Fibroblast of mammary gland (primary cell): Measurements from ENCODE around the gene MIF4GD.

Experiments used
- DNase-seq: peaks from one replicate; pipeline ENCODE4 v3.0.0-alpha.2; 2010; ENCODE audit warnings: low read depth
- H3K4me3 ChIP-seq: 2 replicates; pipeline ENCODE4 v1.5.1; 2011; ENCODE audit warnings: low read depth, mild to moderate bottlenecking, low read length, moderate library complexity; ENCODE audit not compliant: control insufficient read depth
- TF ChIP-seq, protein P1 (sequence below): conservative IDR thresholded peaks from 2 replicates; pipeline ENCODE4 v1.5.1; 2011; ENCODE audit warnings: low read depth, low read length, inconsistent platforms; ENCODE audit not compliant: control insufficient read depth, insufficient read depth

The MIF4GD gene

DNA sequence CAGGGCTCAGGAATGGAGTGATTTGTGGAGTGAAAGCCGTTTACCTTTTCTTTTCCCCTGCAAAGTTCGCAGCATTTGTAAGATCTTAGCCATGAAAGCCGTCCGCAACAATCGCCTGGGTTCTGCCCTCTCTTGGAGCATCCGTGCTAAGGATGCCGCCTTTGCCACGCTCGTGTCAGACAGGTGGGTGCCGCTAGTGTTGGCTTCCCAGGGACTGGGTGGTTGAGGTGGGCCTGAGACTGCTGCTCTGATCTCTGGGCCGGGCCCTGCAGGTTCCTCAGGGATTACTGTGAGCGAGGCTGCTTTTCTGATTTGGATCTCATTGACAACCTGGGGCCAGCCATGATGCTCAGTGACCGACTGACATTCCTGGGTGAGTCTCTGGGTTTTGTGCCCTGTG is 38.2 kb downstream of the MIF4GD start:
- TF ChIP-seq, protein P1, sequence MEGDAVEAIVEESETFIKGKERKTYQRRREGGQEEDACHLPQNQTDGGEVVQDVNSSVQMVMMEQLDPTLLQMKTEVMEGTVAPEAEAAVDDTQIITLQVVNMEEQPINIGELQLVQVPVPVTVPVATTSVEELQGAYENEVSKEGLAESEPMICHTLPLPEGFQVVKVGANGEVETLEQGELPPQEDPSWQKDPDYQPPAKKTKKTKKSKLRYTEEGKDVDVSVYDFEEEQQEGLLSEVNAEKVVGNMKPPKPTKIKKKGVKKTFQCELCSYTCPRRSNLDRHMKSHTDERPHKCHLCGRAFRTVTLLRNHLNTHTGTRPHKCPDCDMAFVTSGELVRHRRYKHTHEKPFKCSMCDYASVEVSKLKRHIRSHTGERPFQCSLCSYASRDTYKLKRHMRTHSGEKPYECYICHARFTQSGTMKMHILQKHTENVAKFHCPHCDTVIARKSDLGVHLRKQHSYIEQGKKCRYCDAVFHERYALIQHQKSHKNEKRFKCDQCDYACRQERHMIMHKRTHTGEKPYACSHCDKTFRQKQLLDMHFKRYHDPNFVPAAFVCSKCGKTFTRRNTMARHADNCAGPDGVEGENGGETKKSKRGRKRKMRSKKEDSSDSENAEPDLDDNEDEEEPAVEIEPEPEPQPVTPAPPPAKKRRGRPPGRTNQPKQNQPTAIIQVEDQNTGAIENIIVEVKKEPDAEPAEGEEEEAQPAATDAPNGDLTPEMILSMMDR, result no peak
- DNase-seq, result no peak
- no peak overlapping the region for H3K4me3 ChIP-seq

DNA sequence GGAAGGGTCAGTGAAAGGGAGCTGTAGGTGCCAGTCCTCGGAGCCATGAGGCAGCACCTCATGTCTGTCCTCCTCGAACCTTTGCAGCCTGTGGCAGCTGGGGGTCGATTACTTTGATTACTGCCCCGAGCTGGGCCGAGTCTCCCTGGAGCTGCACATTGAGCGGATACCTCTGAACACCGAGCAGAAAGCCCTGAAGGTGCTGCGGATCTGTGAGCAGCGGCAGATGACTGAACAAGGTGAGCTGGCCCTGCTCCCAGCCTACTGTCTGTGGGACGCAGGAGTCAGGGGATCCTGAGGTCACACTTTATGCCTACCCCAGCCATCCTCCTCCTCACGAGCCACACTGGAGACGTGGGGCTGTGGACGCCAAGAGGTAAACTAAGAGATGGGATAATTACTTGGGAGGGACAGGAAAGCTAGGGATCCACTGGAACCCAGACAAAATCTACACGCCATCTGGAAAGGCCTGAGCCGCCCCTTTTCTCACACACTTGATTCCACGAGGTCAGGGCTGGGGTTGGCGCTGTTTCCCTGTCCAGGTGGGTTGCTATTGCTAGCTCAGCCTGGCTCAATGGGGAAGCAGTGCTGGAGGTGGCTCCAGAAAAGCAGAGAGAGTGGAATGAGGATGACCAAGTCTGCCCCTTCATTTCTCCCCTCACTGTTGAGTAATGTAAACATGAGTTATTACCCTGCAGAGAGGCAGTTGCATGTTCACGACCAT is 39.1 kb downstream of the MIF4GD start:
- H3K4me3 ChIP-seq, result no peak overlapping the region
- TF ChIP-seq, protein P1, result no peak

DNA sequence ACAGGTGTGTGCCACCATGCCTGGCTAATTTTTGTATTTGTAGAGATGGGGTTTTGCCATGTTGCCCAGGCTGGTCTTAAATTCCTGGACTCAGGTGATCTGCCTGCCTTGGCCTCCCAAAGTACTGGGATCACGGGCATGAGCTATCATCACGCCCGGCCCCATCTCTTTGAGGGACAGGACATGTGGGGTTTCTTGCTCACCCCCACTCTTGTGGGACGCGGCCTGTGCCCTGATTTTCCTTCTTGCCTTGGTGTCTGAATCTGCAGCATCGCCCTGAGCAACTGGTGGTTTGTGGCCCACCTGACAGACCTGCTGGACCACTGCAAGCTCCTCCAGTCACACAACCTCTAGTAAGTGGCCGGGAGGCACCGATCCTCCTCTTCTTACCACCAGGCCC is 40.0 kb downstream of the MIF4GD start:
- H3K4me3 ChIP-seq, result no peak overlapping the region
- DNase-seq, result no peak
- TF ChIP-seq, protein P1, result no peak

More for the DNA sequence above, 39.1 kb downstream of the MIF4GD start:
- DNase-seq, result no peak

DNA sequence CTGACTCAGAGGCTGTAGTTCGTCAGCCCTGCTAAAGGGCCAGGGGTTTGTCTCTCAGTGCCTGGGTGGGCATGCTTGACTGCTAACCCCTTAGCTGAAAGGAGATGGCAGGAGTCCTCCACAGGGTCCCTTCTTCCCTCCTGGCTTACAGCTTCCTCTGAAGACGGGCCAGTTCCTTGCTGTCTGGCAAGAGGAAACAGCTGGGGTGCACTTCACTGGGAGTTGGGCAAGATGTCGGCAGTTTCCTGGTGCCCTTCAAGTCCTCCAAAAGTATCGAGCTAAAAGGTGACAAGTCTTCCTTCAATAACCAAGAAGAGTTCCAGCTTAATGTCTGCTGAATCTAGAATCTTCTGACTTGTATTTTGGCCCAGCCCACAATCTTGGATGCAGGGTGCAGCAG is 42.2 kb downstream of the MIF4GD start:
- no peak for DNase-seq
- H3K4me3 ChIP-seq, result no peak overlapping the region
- TF ChIP-seq, protein P1, result no peak

DNA sequence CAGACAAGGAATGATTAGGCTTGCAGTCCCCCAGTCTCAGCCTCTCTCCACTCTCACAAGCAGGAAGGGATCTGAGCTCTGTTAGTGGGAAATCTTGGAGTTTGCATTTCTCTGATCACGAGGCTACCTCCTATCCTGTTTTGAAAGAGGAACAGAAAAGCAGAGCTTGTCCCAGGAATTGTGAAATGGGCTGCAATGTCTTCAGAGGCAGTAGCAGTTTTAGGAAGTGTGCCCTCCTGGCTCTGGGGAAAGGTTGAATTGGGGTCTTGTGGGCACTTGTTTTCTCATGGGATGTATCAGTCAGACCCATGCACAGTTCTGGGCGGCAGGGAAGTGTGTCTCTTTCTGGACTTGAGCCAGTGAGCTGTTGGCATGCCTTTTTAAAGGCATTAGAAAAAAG is 42.7 kb downstream of the MIF4GD start:
- TF ChIP-seq, protein P1, result no peak
- H3K4me3 ChIP-seq, result no peak overlapping the region
- DNase-seq, result no peak

DNA sequence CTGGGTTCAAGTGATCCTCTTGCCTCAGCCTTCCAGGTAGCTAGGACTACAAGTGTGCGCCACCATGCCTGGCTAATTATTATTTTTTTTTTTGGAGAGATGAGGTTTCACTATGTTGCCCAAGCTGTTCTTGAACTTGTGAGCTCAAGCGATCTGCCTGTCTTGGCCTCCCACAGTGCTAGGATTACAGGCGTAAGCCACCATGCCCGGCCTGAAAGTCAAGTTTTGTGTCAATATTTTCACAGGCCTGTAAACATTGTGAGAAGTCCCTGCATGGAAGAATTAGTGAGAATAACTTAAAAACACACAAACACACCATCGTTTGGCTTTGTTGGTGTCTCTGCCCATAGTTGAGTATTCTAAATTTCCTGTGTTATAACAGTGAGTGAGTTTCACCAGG is 43.3 kb downstream of the MIF4GD start:
- H3K4me3 ChIP-seq, result no peak overlapping the region
- DNase-seq, result no peak
- TF ChIP-seq, protein P1, result no peak

DNA sequence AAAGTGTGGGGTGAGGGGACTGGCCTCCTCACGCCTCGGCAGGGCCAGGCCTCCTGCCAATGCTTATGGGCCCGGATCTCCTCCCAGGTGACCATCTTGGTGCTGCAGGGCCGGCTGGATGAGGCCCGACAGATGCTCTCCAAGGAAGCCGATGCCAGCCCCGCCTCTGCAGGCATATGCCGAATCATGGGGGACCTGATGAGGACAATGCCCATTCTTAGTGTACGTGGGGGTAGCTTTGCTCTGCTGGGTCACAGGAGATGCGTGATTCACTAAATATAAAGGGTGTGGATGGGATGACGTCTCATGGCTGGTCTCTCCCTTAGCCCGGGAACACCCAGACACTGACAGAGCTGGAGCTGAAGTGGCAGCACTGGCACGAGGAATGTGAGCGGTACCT is 46.0 kb downstream of the MIF4GD start:
- no peak overlapping the region for H3K4me3 ChIP-seq
- no peak for DNase-seq
- TF ChIP-seq, protein P1, result no peak
